ENCODE results near the gene PLEKHA5.
"Not testable (repeated sequence)": the region's sequence is repeated elsewhere in the genome, so short reads cannot be mapped to it uniquely, and the experiment has no call there.

PLEKHA5 gene

DNA sequence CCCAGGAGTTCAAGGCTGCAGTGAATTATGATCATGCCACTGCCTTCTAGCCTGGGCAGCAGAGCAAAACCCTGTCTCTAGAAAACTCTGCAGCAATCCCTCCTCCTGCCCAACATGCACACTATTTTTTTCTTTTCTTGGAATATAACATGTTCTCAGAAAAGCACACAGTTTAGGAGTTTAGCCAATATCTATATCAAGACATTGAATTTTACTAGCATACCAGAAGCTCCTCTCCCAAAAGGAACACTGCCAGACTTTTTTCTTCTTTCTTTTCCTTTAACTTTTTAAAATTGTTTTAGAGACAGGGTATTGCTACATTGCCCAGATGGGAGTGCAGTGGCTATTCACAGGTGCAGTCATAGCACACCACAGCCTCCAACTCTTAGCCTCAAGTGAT is 202.7 kb downstream of the PLEKHA5 start:
- DNase-seq (ENCODE audit: low spot score): no peak
- in situ Hi-C loops (cut with MboI; ENCODE audit: low pct_unique_long_range_greater_than_20kb, low sequenced_read_pairs, unreplicated experiment): no loop called here
- TF ChIP-seq, protein P1, sequence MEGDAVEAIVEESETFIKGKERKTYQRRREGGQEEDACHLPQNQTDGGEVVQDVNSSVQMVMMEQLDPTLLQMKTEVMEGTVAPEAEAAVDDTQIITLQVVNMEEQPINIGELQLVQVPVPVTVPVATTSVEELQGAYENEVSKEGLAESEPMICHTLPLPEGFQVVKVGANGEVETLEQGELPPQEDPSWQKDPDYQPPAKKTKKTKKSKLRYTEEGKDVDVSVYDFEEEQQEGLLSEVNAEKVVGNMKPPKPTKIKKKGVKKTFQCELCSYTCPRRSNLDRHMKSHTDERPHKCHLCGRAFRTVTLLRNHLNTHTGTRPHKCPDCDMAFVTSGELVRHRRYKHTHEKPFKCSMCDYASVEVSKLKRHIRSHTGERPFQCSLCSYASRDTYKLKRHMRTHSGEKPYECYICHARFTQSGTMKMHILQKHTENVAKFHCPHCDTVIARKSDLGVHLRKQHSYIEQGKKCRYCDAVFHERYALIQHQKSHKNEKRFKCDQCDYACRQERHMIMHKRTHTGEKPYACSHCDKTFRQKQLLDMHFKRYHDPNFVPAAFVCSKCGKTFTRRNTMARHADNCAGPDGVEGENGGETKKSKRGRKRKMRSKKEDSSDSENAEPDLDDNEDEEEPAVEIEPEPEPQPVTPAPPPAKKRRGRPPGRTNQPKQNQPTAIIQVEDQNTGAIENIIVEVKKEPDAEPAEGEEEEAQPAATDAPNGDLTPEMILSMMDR (IDR thresholded peaks at IDR 0.05; ENCODE audit: extremely low read depth, insufficient read depth, missing control alignments): no peak

DNA sequence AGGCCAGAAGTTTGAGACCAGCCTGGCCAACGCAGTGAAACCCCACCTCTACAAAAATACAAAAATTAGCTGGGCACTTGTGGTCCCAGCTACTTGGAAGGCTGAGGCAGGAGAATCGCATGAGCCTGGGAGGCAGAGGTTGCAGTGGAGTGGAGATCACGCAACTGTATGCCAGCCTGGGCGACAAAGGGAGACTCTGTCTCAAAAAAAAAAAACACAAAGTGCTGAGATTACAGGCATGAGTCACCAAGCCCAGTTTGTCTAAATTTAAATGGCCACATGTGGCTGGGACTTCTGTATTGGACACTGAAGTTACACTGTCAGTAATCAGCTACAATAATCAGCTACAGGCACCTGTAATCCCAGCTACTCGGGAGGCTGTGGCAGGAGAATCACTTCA is 208.9 kb downstream of the PLEKHA5 start:
- DNase-seq (ENCODE audit: low spot score): no peak
- in situ Hi-C loops (cut with MboI; ENCODE audit: low pct_unique_long_range_greater_than_20kb, low sequenced_read_pairs, unreplicated experiment): no loop called here
- TF ChIP-seq, protein P1 (IDR thresholded peaks at IDR 0.05; ENCODE audit: extremely low read depth, insufficient read depth, missing control alignments): no peak

DNA sequence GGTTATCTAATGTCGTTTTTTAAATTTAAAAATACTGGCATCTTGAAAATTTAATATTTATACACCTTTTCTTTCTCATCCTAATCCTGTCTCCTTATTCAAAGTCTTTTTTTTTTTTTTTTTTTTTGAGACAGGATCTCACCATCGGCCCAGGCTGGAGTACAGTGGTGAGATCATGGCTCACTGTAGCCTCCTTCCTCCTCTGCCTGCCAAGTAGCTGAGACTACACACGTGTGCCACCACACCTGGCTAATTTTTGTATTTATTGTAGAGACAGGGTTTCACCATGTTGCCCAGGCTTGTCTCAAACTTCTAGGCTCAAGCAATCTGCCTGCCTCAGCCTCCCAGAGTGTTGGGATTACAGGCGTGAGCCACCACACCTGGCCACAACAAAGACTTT is 221.3 kb downstream of the PLEKHA5 start:
- DNase-seq (ENCODE audit: low spot score); in situ Hi-C loops (cut with MboI; ENCODE audit: low pct_unique_long_range_greater_than_20kb, low sequenced_read_pairs, unreplicated experiment): not testable (repeated sequence)

DNA sequence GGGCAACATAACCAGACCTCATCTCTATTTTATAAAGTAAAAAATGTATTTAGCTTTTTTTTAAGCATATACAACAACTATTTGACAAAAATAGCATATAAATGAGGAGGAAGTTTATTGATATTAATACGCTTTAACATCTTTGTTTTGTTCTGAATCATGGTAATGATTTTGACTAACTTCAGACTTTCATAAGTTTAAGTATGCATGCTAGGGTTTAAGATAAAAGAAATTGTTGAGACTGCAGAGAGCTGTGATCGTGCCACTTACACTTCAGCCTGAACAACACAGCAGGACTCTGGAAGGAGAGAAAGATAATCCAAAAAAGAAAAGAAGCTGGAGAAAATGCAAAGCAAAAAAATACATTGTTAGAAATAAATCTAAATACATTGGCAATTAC is 221.8 kb downstream of the PLEKHA5 start:
- no peak for DNase-seq (ENCODE audit: low spot score)
- in situ Hi-C loops (cut with MboI; ENCODE audit: low pct_unique_long_range_greater_than_20kb, low sequenced_read_pairs, unreplicated experiment): no loop called here
- TF ChIP-seq, protein P1 (IDR thresholded peaks at IDR 0.05; ENCODE audit: extremely low read depth, insufficient read depth, missing control alignments): no peak

DNA sequence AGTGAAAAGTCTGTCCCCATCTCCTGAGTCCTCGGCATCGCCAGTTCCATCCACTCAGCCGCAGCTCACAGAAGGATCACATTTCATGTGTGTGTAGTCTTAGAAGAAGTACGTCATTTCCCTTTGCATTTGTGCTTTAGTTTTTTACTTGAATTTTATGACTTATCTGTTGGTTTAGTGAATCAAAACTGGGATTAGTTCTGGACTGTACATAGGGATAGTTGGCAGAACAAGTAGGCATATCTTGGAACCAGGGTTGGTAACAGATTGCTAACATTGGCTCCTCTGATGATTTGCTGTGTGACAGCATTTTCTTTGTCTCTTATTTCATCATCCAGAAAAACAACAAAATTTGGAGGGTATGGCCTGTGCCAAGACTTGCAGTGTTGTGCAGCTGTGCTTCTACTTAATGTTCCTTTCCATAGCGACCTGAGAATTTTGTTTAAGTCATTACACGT is 240.2 kb downstream of the PLEKHA5 start:
- DNase-seq (ENCODE audit: low spot score): no peak
- in situ Hi-C loops (cut with MboI; ENCODE audit: low pct_unique_long_range_greater_than_20kb, low sequenced_read_pairs, unreplicated experiment): no loop called here
- TF ChIP-seq, protein P1 (IDR thresholded peaks at IDR 0.05; ENCODE audit: extremely low read depth, insufficient read depth, missing control alignments): no peak

DNA sequence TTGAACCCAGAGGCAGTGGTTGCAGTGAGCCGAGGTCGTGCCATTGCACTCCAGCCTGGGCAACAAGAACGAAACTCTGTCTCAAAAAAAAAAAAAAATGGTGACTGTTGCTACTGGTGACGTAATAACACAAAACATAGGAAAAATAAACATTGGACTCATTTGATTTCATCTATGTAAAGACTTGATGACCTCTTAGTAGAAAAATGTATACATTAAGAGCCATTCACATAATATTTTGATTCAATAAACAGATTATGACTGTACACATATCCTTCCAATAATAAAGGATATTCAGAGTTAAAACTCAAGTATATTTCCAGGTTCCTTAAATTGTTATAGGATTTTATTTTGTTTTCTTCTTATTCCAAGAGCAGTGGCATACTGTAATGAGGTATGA is 244.1 kb downstream of the PLEKHA5 start:
- no peak for DNase-seq (ENCODE audit: low spot score)
- in situ Hi-C loops (cut with MboI; ENCODE audit: low pct_unique_long_range_greater_than_20kb, low sequenced_read_pairs, unreplicated experiment): no loop called here
- TF ChIP-seq, protein P1 (IDR thresholded peaks at IDR 0.05; ENCODE audit: extremely low read depth, insufficient read depth, missing control alignments): no peak

DNA sequence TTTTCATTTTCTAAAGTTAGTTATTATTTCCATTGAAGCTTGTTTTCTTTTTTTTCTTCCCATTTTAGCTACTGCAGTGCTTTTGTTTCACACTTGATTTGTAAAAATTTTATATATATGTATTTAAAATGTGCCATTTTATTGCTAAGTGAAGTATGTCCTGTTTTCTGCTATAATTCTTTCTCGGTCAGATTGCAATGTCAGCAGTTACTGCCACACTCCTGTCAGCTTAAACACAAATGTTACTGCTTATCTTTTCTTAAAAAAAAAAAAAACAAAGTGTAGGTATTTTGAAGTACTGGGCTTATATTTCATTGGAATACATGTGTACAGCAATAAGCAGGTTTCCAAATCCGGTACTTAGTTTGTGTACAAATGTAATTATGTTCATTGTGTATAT is 246.4 kb downstream of the PLEKHA5 start:
- no peak for DNase-seq (ENCODE audit: low spot score)
- TF ChIP-seq, protein P1 (IDR thresholded peaks at IDR 0.05; ENCODE audit: extremely low read depth, insufficient read depth, missing control alignments): no peak
- in situ Hi-C loops (cut with MboI; ENCODE audit: low pct_unique_long_range_greater_than_20kb, low sequenced_read_pairs, unreplicated experiment): no loop called here
